Astrocyte of the hippocampus (primary cell): ENCODE measurements around the gene AMACR.

Experiments
- DNase-seq: peaks from one replicate; pipeline ENCODE4 v3.0.0; 2011; ENCODE audit warnings: low read depth, low spot score

AMACR gene

DNA sequence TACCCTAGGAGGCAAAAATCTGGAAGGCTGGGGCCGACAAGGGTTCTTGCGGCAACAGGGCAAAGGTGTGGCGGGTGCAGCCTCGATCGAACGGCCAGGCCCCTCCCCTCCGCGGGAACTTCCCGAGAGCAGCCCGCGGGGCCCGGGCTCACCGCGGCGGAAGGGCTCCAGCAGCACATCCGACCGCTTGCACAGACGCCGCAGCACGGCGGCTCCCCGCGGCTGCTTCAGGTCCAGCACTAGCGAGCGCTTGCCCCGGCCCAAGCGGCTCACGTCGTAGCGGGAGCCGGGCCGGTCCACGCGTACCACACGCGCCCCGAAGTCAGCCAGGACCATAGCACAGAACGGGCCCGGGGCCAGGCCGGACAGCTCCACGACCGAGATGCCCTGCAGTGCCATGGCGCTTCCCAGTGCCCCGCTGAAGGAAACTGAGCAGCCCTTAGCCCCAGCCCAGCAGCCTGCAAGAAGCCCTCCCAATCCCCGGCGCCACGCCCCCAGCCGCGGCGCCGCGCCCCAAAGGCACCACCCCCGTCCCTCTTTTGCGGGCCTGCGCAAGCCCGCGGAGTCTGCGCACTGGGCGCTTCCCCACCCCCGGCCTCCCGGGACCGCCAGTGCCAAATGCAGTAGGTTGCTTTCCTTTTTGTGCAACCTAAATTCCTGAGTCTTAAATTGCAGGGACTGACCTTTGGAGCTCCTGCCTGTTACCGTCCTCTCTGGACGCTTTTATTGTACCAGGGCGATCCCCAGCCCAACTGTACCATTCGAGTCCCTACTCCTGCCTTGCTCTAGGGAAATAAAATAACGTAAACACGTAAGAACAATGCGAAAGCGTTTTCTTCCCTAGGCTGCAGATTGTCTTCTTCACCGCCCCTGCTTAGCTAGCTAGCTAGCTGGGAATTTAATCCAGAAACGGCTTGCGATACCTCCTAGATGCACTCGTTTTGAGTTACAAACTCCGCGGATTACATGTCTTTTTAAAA lies at the start of gene AMACR:
AMACR (minus strand) TSS at position 430 of the 980 bp plus-strand sequence; CDS start at position 399, 31 bp downstream.
- peak; percentile 99 for DNase-seq

DNA sequence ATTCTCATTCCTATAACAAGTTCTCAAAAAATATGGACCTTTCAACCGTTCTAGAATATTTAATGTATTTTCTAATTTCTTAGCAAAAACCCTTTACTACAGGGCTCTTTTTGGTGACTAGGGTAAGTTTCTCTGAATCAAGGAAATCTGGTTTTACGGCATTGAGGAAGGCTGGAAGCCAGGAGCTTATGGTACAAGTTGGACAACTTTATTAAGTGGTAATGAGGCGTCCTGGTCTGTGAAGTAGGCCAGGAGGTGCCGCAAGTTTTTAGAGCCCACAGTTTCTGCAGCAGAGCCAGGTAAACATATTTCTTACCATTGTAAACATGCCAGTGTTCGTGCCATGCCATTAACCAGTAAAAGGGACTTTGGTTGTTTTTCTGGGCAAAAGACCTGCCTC lies 49.7 kb upstream of the AMACR start:
- no peak for DNase-seq

DNA sequence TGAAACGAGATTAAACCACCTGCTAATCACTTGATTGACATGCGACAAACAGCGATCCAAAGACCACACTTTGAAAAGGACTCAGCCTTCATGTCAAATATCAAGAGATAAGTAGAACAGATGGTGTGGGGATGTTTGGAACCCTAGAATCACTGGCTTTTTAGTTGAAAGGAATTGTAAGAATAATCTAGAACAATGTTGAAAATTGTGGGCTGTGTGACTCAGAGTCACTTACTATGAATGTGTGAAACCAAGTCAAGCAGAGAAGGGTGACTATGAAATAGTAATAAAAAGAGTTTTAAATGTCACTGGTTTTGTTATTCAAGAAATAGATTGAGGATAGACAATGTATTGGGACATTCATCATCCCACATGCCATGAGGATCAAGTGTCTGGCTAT lies 49.3 kb upstream of the AMACR start:
- no peak for DNase-seq

DNA sequence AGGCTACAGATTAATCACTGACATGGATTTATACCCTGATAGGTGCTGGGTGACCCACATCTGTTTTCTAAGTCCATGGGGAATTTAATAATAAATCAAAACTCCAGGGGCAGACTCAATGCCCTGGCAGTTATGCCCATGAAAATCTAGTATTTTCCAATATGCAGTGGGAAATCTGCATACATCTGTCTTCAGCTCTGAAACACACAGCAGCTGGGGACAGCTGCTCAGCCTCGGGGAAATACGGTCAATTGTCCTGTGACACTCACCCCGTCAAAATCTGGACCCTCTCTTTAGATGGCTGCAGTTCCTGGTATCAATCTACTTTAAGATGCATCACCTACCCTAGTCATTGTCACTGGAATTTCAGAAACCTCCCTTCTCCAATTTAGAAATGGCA lies 47.8 kb upstream of the AMACR start:
- no peak for DNase-seq

DNA sequence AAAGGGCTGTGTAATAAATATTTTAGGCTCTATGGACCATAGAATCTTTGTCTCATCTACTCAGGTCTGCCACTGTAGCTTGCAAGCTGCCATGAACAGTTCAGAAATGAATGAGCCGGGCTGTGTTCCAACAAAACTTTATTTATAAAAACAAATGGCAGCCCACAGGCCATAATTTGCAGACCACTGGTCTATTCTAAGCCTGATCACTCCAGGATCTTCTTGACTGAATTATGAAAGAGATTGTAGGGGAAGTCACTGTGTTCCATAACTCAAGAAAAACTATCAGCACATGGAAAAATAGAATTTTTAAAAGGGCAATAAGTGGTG lies 46.5 kb upstream of the AMACR start:
- no peak for DNase-seq

DNA sequence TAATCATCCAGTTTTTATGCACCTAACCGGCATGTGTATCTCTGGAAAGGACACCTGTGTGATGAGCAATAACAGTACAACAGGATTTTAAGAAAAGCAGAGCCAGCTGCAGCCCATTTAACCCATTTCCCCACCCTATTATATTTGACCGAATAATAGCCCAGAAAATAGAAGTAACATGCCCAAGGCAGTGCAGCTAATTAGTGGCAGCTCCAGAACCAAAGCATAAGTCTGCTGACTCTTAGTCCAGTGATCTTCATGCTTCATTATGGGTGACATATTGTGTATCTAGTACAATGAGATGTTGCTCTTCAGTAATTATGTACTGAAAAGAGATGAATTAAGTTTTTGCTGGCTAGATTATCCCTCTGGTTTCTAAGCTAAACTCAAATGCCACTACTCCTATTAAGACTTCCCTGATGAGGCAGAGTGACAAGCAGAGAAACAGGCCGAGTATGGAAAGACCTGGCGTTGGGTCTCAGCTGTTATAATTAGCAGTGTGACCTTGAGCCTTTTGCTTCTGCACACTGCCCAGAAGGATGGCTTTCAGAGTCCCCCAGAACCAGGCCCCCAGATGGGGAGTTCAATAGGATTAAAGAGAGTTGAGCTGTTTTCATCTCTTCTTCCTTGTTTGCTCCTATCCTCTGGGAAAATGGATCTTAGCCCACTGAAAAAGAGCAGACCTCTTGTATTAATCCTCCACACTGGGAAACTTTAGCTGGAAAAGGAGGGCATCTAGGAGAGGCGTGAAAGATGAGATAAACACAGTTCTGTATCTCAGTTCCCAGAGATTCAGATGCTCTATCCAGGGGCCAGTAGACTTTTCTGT lies 45.9 kb upstream of the AMACR start:
- DNase-seq, result no peak

DNA sequence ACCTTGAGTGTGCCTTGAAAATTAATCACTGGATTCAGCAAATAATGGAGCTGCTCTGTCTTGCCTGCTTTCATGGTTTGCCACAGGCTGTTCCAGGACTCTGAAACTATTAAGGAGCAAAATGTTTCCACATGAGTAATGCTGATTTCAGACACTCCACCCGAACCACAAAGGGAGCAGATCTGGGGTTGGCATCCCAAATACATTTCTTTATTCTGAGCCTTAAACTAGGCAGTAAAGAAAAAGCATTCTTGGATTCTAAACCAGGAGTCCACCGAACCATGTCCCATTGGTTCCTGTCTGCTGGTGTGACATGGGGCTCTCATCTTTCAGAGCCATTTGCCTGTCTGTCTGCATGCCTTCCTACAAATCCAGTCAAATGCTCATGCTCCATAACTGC lies 45.3 kb upstream of the AMACR start:
- DNase-seq, result peak; percentile 87

DNA sequence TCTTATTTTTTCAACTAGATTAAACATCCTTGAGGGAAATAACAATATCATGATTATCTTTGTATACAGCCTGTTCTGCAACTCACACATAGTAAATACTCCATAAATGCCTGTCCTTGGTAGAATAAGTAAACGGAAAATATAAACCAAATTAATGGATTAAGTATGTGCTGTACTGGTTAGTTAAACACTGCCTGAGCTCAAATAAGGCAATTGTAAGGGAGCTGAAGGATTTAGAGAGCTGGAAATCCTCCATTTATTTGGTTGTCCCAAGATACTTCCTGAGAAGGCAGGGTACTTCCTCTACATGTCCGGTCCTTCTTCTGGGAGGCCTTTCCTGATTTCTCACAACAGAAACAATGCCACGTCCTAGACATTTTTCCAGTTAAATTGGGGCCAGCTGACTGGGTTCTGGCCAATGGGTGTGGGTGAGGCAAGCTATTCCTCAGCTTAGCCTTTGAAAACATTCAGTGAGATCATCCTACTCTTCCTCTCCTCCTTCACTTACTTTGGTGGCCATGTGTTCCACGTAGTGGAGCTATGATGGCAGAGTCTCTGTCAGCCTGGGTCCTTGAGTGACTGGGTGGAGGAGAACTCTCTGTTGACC lies 43.6 kb upstream of the AMACR start:
- DNase-seq, result no peak

DNA sequence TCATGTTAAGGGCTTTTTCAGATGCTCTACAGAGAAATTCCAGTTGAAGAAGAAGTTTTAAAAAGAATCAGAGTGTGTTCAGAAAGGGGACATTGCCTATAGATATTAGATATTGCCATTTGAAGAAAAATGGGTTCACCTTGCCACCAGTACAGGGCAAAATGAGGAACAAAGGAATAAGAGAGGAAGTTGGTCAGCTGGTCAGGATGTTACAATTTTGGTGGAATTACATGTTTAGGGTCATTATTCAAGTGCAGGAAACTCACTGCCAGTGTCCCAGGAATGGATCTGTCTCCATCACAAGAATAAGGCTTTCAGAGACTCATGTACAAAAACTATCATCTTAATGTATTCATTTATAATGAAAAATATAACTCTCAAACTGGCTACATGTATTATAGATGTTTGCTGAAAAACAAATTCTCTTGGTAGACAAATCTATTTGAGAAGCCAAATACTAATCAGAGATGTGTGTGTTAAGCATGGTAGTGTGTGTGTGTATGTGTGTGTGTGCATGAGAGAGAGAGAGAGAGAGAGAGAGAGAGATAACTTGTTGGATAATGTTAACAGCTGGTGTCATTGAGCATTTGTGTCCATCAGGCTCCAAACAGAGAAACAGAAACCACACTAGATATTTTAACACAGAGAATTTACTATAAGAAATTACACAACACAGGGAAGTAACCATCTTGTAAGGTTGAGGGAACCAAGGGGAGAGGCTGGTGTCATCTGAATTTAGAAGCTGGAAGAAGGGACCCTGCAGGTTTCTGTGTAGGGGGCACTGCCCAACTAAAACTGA lies 40.1 kb upstream of the AMACR start:
- DNase-seq, result no peak

DNA sequence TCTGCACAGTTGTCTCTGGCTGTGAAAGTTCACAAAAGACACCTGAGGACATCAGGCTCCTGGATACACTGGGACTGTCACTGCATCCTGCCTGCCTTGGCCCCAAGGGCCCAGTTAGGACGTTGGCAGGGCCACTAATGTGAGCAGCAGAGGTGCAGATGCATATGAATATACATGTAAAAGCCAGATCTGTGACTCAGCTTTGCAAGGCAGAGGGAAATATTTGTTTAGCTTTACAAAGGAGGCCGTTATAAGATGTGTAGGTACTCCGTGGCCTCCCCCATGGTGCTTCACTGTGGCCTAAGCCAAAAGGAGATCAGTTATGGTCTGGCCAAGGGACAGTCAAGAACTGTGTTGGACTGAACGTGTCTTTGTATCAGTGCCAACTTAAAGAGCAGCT lies 39.3 kb upstream of the AMACR start:
- DNase-seq, result no peak

DNA sequence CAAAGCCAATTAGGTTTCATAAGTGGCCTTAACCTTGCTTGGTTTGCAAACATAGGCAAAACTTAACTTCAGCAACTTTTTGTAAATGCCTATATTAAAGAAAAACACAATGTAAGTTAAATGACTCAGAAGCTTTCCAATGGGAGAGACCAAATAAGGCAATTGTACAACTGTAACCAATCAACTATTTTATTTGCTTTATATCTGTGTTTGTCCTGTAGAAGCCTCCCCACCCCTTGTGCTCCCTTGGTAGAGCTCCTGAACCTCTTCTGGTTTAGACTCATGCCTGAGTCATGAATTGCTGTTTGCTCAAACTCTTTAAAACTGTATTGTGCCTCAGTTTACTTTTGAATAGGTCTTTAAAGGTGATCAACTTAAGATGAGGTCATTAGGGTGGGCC lies 38.1 kb upstream of the AMACR start:
- DNase-seq, result peak; percentile 39

DNA sequence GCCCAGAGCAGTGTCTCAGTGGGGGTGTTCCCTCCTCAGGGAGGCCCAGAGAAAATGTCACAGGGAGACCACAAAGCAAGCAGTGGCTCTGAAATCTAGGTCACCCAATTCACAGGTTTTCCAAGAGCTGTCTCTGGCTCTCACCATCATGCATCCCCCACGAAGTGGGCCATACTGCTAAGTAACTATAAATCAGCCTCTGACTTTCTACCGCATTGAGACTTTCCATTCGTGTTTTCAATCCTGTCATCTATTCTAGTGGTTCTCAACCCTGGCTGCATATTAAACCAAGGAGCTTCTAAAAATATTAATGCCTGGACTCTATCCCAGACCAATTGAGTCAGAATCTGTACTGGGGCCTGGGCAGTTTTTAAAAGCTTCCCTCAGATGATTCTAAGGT lies 37.2 kb upstream of the AMACR start:
- DNase-seq, result no peak

DNA sequence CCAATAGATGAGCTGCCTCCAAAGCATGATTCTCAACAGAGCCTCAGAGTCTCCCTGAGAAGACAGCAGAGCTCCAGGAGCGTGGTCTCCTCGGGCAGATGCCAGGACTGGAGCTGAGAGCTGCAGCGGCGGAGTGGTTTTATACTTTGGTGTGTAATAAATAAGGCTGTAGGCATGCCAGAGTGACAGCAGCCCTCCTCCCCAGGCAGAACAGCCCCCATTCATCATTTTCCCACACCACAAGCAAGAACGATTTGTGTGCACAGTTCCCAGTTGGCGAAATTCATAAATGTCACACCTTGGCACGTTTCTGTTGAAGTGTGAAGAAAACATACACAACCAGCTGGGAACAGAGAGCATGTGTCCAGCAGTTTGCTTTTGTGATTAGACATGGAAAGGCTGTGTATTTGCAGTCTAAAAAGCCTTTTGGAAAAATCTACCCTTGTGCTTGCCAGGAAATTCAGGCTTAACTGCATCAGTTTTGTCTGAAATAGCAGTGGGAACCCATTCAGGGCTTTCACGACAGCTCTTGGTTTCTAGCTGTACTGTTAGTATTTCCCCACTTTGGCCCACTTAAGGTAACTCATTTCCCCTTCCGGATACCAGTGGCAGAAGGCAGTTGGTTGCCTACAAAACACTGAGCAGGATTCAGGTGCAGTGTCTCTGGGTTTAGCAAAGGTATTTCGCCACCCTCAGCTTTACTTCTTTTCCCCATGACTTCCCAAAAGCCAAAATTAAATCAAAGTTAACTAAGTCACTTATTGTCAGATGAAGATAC lies 35.4 kb upstream of the AMACR start, which contains the start of gene C1QTNF3:
C1QTNF3 (minus strand) TSS at position 115 of the 778 bp plus-strand sequence; CDS start at position 27, 88 bp downstream.
- peak; percentile 52 for DNase-seq

DNA sequence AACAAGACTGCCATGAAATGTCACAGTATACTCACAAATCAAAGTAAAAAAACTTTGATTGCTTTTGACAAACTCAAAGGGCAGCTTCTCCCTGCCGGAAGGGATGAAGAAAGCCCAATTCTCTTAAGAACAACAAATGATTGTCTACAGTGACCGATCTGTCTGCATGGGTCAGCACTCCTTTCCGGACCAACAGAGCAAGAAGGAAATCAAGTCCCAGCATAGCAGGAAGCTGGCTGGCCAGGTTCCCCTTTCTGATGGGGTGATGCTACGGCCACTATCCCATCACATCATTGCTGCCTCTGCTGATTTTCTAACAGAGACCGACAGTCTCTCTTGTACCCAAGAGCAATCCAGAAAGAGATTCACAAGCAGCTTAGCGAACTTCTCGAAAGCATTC lies 34.5 kb upstream of the AMACR start:
- no peak for DNase-seq

DNA sequence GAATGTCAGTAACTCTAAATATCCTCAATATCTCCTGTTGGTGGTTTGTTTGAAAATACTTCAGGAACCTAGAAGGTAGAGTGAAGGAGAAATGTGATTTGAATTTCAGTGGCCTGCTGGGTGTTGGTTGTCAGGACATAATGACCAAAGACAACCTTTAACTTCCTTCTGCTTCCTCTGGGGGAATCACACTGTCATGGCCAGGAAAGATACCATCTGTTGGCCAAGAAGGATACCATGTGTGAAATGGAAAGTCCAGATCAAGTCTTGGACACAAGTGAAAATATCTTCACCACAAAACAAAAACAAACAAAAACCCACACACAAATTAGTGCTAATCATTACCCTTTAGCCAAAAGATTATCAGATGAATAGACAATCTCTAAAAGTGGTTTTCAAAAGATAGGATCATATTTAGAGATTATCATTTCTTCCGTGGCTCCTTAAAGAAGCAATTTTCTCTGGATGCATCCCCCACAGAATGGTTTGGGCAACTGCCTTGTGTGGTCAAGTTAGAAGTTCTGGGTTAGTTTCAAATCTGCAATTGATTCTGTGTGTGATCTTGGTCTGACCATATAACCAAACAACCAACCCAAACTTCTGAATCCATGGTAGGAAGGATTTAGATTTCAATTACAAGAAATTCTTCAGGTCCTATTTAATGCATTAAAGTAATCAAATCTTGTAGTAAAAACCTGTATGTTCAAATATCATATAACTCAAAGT lies 33.6 kb upstream of the AMACR start:
- no peak for DNase-seq

DNA sequence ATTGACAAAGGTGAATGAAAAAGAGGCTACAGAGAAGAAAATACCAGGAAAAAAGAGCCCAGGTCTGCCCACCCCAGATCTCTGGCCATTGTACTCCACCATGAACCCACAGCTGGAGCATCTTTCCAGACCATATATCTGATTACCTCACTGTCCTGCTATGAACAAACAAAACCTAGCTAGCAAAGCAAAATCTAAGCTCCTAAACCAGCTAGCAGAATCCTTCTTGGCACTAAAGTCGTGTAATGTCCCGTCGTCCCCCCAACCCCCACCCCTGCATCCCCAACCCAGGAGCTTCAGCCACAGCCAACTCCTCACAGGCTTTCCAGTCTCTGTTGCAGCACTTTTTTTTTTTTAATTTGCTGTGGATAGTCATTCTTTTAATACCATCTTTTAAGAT lies 32.6 kb upstream of the AMACR start:
- no peak for DNase-seq

DNA sequence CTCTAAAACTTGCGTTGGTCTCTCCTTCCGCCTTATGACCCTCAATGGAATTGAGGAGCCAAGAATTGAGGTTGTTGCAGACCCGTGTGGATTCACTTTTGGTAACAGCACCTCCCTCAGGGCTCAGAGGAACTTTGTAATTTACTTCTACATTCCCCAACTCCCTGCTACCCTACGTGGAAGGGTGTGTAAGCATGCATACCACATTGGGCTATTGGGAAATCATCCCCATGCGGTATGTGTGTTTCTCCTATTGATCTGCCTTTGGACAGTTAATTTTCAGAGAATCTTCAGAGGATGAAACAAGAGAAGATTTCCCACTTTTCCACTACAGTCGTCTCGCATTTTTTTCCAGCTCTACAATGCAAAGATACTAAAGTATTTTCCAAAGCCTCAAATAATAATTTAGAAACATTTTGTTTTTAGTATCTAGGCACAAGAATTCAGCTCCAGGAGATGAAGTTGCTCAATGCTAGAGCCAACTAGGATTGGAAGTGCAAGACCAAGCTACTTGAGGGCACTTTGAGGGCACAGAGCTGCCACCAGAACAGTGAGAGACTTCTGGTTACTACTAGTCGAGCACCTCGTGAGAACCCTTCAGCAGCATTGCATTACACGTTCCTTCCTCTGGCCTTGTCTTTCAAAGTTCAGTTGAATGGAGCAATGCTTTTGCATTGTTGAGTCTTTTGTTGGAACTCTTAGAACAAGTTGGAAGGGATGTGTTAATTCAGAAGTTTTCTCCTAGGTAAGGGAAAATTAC lies 31.7 kb upstream of the AMACR start:
- no peak for DNase-seq

DNA sequence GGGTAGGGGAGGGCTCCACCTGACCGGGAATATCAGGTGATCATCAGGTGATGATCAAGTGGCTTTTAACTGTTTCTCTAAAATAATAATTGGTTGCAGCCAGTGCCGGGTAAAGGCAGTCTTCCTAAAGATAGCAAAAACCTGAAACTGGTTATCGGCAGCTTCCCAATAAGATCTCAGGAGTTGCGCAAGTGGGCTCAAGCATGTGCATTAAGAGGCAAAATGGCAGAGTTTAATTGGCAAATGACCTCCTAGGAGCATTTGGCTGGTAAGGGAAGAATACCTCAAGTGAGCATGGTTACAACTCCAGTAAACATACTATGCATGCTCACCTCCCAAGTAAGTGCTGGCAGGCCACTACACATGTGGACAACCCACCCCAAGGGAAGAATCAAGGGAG lies 31.0 kb upstream of the AMACR start:
- no peak for DNase-seq

DNA sequence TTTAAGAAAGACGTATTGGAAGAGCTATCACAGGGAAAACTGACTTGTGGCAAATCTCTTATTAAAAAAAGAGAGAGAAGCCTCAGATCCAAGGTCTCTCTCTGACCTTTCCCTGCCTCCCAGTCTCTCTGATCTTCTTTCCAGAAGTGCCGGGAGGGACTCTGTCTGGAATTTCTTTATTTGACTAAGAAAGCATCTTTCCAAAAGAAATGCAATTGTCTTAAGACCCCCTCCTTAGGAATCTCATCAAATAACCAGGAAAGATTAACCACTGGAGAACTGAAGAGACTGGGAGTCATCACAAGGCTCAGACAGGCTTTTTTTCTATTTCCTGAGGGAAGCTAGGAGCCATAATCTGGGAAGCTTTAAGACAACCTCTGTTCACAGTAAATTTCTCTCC lies 30.5 kb upstream of the AMACR start:
- DNase-seq, result no peak
